Activated naive CD8-positive, alpha-beta T cell treated with anti-CD3 and anti-CD28 coated beads, Interleukin-2, amount 50 U/mL, for 16 hours (primary cell): Measurements from ENCODE around the gene DYRK1B.
A peak's percentile ranks its signal among the peaks of the same experiment; 100 is the strongest.
"Not testable (repeated sequence)": the region's sequence is repeated elsewhere in the genome, so short reads cannot be mapped to it uniquely, and the experiment has no call there.

ENCODE experiments used
- DNase-seq: peaks from one replicate; pipeline ENCODE4 v3.0.0-alpha.2; 2020; ENCODE audit warnings: low read depth, low spot score

The DYRK1B gene

GRCh38 chr19:39830847-39831246, 3.1 kb downstream of the DYRK1B start:
- no peak for DNase-seq

GRCh38 chr19:39830406-39830805, 3.6 kb downstream of the DYRK1B start:
- DNase-seq = no peak

GRCh38 chr19:39829702-39830275, 4.2 kb downstream of the DYRK1B start:
- DNase-seq = no peak

- no peak for DNase-seq
Observed at GRCh38 chr19:39828654-39829032, 5.3 kb downstream of the DYRK1B start.

GRCh38 chr19:39828015-39828653, 5.8 kb downstream of the DYRK1B start:
- DNase-seq = no peak

- DNase-seq = no peak
Observed at GRCh38 chr19:39827216-39827615, 6.7 kb downstream of the DYRK1B start.

- no peak for DNase-seq
Observed at GRCh38 chr19:39826311-39826945, 7.5 kb downstream of the DYRK1B start.

- DNase-seq = no peak
Observed at GRCh38 chr19:39825531-39826076, 8.4 kb downstream of the DYRK1B start.

- DNase-seq = no peak
Observed at GRCh38 chr19:39825093-39825463, 8.9 kb downstream of the DYRK1B start.

- DNase-seq = peak; percentile 72
Observed at GRCh38 chr19:39824143-39825092, 9.5 kb downstream of the DYRK1B start.

- no peak for DNase-seq
Observed at GRCh38 chr19:39823686-39824085, 10.3 kb downstream of the DYRK1B start.

GRCh38 chr19:39820696-39821095, 13.3 kb downstream of the DYRK1B start:
- no peak for DNase-seq

GRCh38 chr19:39819786-39820185, 14.2 kb downstream of the DYRK1B start:
- no peak for DNase-seq

GRCh38 chr19:39818626-39819097, 15.3 kb downstream of the DYRK1B start:
- DNase-seq = no peak

- DNase-seq = no peak
Observed at GRCh38 chr19:39817888-39818561, 15.9 kb downstream of the DYRK1B start.

GRCh38 chr19:39816287-39817048, 17.5 kb downstream of the DYRK1B start:
- DNase-seq = no peak

- no peak for DNase-seq
Observed at GRCh38 chr19:39814595-39814994, 19.4 kb downstream of the DYRK1B start.

- DNase-seq = not testable (repeated sequence)
Observed at GRCh38 chr19:39814111-39814510, 19.9 kb downstream of the DYRK1B start.

GRCh38 chr19:39813264-39813993, 20.5 kb downstream of the DYRK1B start:
- DNase-seq = no peak

- no peak for DNase-seq
Observed at GRCh38 chr19:39811064-39811463, 22.9 kb downstream of the DYRK1B start.
